NCI-H1417 treated with DMSO at 0.1 percent for 48 hours (cell line): Measurements from ENCODE around the gene TMUB2.
"Not testable (repeated sequence)": the region's sequence is repeated elsewhere in the genome, so short reads cannot be mapped to it uniquely, and the experiment has no call there.

Experiments
- DNase-seq: peaks from one replicate; lab custom pipeline; 2025; lab: John Stamatoyannopoulos, UW

Gene TMUB2

DNA sequence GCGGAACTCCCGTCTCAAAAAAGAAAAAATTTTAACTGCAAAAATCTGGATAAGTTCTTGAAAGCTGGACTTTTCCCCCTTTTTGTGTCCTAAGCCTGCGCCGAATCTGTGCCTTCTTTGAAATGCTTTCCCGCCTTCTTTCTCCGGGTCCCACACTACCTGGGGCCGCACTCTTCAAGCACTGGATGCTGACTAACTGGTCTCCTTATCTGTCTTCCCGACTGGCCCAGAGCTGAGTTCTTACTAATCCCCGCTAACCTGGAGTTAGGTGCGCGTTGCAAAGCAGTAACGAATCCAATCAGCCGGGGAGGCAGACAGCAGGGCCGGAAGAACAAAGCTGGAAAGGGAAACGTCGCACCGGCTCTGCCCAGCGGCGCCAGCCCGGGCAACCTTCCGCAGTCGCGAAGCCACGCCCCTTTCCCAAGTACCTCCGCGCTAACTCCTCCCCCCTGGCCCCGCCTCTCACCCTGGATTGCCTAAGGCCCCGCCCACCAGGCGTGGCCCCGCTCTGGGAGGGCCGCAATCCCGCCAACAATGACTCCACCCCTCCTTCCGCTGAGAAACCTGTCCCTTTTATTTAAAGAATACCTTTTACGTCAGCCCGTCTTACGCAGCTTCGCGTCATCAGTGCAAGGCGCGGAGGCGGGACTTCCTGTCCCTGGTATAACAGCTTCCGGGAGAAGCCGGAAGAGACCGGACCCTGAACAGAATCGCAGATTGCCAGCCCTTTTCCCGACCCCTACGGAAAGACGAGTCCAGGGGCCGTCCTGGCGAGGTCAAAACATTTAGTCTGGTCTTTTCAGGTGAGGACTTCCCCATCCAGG lies at the start of gene TMUB2:
Gene TMUB2 (plus strand): TSS at position 666 of the 824 bp plus-strand sequence. CDS start 737 bp downstream, outside the sequence.
- DNase-seq = peak; percentile 98

DNA sequence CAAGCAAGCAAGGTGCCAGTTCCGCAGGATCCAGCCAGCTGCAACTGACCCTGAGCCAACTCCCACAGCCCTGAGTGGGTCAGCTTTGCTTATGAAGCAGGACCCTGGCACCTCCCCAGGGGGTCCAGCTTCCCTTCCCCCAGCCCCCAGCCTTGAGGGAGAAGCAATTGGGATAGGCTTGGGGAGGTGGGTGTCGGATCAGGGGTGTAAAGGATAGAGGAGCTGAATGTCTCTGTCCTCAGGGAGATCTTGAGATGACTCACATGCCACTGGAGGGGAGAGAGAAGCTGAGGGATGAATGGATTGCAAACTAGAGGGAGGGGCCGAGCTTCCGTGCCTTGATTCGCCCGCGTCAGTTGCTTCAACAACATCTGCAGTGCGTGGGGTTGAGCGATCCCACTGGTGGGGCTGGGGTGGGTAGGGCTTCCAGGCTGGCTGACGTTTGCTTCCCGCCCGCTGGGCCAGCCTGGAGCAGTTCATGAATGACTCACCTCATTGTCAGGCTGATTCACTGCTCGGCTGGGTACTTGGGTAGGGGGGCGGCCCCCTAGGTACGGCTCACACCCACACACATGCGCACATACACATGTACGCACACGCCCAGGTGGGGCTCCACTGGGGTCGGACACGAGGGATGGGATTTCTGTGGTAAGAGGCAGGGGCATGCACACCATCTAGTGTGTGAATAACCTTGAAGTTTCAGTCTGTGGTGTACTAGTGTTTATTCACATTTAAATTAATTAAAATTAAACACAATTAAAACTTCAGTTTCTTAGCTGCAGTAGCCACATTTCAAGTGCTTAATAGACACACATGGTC lies 48.7 kb upstream of the TMUB2 start:
- DNase-seq = no peak

DNA sequence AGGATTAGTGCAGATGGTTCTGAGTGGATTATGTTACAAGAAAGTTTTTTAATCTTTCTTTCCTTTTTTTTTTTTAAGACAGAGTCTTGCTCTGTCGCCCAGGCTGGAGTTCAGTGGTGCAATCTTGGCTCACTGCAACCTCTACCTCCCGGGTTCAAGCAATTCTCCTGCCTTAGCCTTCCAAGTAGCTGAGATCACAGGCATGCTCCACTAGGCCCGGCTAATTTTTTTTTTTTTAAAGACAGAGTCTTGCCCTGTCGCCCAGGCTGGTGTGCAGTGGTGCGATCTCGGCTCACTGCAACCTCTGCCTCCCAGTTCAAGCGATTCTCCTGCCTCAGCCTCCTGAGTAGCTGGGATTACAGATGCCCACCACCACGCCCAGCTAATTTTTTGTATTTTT lies 42.9 kb upstream of the TMUB2 start:
- not testable (repeated sequence) for DNase-seq

DNA sequence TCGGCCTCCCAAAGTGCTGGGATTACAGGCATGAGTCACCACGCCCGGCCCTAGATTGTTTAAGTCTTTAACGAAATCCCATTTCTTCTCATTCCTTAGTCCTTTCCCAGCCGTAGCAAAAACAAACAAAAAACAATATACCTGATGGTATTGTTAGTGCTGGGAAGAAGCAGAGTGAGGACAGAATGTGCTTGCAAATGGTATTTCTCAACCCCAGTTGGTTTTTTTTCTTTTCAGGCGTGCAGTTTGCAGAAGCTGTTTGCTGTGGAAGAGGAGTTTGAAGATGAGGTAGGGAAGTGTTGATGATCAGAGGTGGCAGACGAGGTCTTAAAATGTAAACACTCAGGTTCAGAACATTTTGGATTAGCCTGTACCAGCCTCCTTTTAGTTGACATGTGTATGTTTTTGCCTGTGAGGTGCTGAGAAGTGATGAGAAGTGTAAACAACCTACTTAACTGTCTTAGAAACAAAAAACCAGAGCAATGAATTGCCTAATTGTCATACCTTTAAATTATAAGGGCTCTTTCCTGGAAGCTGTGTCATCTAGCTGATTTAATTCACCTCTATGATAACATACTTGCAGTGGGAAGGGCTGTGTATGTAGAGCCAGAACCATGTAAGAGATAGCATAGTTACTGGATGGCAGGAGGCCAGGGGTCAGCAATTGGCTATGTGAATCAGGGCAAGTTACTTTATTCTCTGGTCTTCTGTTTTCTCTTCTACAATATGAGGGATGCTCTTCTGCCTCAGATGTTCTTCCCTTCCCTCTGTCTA lies 41.6 kb upstream of the TMUB2 start:
- no peak for DNase-seq

GRCh38 chr17:44146375-44147346 lies 40.1 kb upstream of the TMUB2 start:
- DNase-seq = no peak

DNA sequence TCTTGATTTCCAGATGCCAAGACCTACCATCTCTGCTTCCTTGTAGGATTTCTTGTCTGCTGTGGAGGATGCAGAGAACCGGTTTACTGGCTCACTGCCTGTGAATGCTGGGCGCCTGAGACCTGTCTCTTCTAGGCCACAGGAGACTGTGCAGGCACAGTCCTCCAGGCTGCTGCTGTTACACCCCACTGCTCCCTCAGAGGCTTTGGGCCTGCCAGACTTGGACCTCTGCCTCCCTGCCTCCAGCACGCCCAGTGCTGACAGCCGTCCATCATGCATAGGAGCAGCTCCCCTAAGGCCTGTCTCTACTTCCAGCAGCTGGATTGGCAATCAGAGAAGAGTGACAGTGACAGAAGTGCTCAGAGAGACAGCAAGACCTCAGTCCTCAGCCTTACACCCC lies 39.0 kb upstream of the TMUB2 start:
- DNase-seq = no peak

- DNase-seq = not testable (repeated sequence)
Measured at GRCh38 chr17:44149066-44149465, 37.7 kb upstream of the TMUB2 start.

- DNase-seq = no peak
Measured at GRCh38 chr17:44149750-44150329, 36.9 kb upstream of the TMUB2 start.

GRCh38 chr17:44152875-44153274 lies 33.9 kb upstream of the TMUB2 start:
- no peak for DNase-seq

GRCh38 chr17:44155488-44155887 lies 31.3 kb upstream of the TMUB2 start:
- no peak for DNase-seq

GRCh38 chr17:44159519-44160210 lies 27.1 kb upstream of the TMUB2 start:
- no peak for DNase-seq

GRCh38 chr17:44164476-44164875 lies 22.3 kb upstream of the TMUB2 start:
- no peak for DNase-seq

DNA sequence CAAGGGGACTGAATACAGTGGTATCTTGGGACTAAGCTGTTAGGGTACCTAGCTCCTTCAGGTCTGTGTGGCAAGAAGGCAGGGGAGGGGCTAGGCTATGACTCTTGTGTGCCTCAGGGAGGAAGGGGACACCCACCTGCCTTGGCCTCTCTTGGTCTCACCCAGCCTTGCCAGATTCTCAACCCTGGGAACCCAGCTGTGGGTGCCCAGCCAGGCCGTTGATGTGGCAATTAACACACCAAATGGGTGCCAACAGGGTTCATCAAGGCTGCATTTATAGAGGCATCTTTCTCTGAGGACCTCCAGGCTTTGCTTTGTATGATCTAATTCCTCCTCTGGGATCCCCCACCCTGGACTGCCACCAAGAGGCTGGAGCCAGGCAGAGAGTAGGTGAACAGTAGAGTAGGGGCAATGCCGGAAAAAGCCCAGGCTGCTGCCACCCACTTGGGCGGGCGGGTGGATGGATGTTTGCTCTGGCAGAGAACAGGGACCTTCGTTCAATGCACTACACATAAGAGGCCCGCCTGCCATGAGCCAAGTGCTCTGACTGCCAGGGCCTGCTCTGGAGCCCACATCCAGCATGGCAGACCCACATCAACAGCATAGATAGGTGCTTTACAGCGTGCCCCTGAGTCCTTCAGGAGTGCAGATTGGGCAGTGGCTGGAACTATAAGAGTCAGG lies 19.5 kb upstream of the TMUB2 start:
- DNase-seq = no peak

- no peak for DNase-seq
Measured at GRCh38 chr17:44170135-44170498, 16.7 kb upstream of the TMUB2 start.

DNA sequence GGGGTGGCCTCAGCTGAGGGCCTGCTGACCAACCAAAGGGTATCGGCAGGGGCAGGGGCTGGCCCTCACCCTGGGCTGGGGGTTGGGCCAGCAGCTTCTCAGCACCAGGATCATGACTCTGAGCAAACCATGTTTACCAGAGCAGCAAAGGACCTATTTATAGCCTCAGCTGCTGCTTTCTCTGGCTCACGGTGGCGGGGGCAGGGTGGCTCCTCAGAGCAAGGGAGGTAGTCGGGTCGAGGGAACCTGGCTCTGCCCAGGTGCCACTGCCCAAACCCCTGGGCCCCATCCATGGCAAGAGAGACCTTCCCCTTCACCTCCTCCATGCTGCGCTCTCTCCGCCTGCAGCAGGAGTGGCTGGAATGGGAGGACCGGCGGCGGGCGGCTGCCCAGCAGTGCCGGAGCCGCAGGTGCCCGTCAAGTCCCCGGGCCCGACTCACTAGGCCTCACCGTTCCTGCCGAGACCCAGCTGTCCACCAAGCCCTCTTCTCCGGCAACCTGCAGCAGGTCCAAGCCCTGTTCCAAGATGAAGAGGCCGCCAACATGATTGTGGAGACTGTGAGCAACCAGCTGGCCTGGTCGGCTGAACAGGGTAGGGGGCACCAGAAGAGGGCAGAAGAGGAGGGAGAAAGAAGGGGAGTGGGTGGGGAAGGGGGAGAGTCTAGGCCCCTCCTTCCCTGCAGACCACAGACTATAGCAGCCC lies 16.1 kb upstream of the TMUB2 start, which contains the start of gene ASB16:
Gene ASB16 (plus strand): TSS at position 206 of the 703 bp plus-strand sequence. CDS start 86 bp downstream, at position 292.
- peak; percentile 49 for DNase-seq

DNA sequence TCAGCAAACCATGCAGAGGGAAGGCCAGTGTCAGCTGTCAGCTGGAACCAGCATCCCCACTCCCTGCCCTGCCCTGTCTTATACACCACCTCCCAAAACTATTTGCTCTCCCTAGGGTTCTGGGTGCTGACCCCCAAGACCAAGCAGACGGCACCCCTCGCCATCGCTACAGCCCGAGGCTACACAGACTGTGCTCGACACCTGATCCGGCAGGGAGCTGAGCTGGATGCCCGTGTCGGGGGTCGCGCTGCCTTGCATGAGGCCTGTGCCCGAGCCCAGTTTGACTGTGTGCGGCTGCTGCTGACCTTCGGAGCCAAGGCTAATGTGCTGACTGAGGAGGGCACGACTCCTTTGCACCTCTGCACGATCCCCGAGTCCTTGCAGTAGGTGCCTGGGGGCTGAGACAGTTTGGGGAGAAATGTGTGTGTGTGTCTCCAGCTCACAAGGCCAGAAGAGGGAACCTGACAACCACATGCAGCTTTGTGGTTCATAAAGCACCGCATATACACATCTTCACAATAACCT lies 14.8 kb upstream of the TMUB2 start:
- DNase-seq = no peak

DNA sequence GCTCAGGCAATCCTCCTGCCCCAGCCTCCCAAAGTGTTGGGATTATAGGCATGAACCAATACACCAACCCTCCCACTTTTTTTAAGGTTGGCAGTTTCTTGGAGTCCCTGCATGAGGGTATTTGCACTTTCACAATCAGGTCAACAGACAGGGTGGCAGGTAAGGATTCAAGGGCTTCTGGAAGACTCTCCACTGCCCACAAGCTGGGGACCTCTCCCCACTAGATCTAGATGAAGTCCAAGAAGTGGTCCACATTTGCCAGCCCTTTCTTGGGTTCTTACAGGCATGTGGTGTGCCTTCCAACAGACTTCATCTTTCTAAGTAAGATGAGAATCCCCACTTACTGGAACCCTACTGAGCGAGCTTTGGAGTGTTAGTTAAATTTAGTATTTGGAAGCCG lies 12.3 kb upstream of the TMUB2 start:
- DNase-seq = no peak

GRCh38 chr17:44176257-44176656 lies 10.5 kb upstream of the TMUB2 start:
- no peak for DNase-seq
